Glutamatergic neuron (in vitro differentiated cells): ENCODE results near the gene BCAR3. TPM values are rescaled to one million over a fixed set of nuclear protein-coding genes. Genes with fewer than 3 reads are reported as not detected.
A peak's percentile ranks its signal among the peaks of the same experiment; 100 is the strongest.

Experiments used
- DNase-seq: peaks from one replicate; pipeline ENCODE4 v3.0.0; 2022
- H3K27ac Mint-ChIP-seq: one replicate; pipeline ENCODE4 v1.8.0; 2020; ENCODE audit warnings: mild to moderate bottlenecking, mixed read lengths, inconsistent platforms; ENCODE audit not compliant: unreplicated experiment
- H3K27me3 Mint-ChIP-seq: one replicate; pipeline ENCODE4 v1.8.0; 2020; ENCODE audit warnings: mild to moderate bottlenecking, moderate library complexity, mixed read lengths, inconsistent platforms; ENCODE audit not compliant: unreplicated experiment
- H3K36me3 Mint-ChIP-seq: one replicate; pipeline ENCODE4 v1.8.0; 2020; ENCODE audit warnings: mild to moderate bottlenecking, mixed read lengths, inconsistent platforms; ENCODE audit not compliant: unreplicated experiment
- H3K4me1 Mint-ChIP-seq: one replicate; pipeline ENCODE4 v1.8.0; 2020; ENCODE audit warnings: mild to moderate bottlenecking, low read depth, mixed read lengths, inconsistent platforms; ENCODE audit not compliant: unreplicated experiment
- H3K4me3 Mint-ChIP-seq: one replicate; pipeline ENCODE4 v1.8.0; 2020; ENCODE audit warnings: mild to moderate bottlenecking, mixed read lengths, inconsistent platforms; ENCODE audit not compliant: unreplicated experiment
- H3K9me3 Mint-ChIP-seq: one replicate; pipeline ENCODE4 v1.8.0; 2020; ENCODE audit warnings: mild to moderate bottlenecking, moderate library complexity, mixed read lengths, inconsistent platforms; ENCODE audit not compliant: unreplicated experiment
- total RNA-seq: library from RNA; stranded (reverse); fragmentation: NEBNext Ultra II Directional; extraction: Animal tissue kit (Norgen Biotek cat#: 25700); gene quantifications from one replicate; pipeline ENCODE4 v1.2.1, GENCODE V29; 2021; ENCODE audit not compliant: unreplicated experiment
- TF ChIP-seq, protein P1 (sequence below): fragments of 200-600 bp; sonication (generic); IDR thresholded peaks from one replicate; pipeline ENCODE4 v1.5.0; 2021; ENCODE audit not compliant: partially characterized antibody, unreplicated experiment

BCAR3 gene
- total RNA-seq, 1 donor from 2014 or later = 12.8 TPM

DNA sequence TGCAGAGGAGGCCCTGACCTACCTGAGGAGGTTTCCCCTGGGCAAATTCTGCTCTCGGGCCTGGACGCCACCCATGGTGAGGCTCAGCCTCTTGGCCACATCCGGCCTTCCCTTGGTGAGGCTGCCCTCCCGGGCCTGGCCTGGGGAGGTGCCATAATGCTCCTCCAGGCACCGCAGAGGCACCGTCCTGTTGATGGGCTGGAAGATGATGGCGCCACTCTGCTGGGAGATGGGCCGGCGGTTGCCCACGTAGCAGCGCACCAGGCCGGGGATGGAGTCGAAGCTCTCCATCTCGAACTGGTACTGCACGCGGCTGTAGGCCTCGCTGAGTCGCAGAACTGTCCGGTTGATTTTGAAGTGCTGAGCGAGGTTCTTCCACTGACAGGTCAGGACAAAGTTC is 92.7 kb downstream of the BCAR3 start:
- H3K36me3 Mint-ChIP-seq = no peaks in the 10 kb centered on the region
- TF ChIP-seq, protein P1, sequence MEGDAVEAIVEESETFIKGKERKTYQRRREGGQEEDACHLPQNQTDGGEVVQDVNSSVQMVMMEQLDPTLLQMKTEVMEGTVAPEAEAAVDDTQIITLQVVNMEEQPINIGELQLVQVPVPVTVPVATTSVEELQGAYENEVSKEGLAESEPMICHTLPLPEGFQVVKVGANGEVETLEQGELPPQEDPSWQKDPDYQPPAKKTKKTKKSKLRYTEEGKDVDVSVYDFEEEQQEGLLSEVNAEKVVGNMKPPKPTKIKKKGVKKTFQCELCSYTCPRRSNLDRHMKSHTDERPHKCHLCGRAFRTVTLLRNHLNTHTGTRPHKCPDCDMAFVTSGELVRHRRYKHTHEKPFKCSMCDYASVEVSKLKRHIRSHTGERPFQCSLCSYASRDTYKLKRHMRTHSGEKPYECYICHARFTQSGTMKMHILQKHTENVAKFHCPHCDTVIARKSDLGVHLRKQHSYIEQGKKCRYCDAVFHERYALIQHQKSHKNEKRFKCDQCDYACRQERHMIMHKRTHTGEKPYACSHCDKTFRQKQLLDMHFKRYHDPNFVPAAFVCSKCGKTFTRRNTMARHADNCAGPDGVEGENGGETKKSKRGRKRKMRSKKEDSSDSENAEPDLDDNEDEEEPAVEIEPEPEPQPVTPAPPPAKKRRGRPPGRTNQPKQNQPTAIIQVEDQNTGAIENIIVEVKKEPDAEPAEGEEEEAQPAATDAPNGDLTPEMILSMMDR = no peak
- H3K9me3 Mint-ChIP-seq = peaks cover 6% of the 10 kb centered on the region
- no peak overlapping the region for H3K27ac Mint-ChIP-seq
- no peaks in the 10 kb centered on the region for H3K27me3 Mint-ChIP-seq
- peaks cover 42% of the 10 kb centered on the region for H3K4me1 Mint-ChIP-seq
- H3K4me3 Mint-ChIP-seq = no peak overlapping the region
- no peak for DNase-seq

GRCh38 chr1:93588206-93588605 is 93.4 kb downstream of the BCAR3 start:
- H3K9me3 Mint-ChIP-seq = peaks cover 6% of the 10 kb centered on the region
- no peaks in the 10 kb centered on the region for H3K36me3 Mint-ChIP-seq
- TF ChIP-seq, protein P1 = no peak
- no peaks in the 10 kb centered on the region for H3K27me3 Mint-ChIP-seq
- H3K4me1 Mint-ChIP-seq = peaks cover 41% of the 10 kb centered on the region
- H3K4me3 Mint-ChIP-seq = no peak overlapping the region
- DNase-seq = no peak
- peak overlapping the region; percentile 19 for H3K27ac Mint-ChIP-seq

- H3K4me1 Mint-ChIP-seq = peaks cover 42% of the 10 kb centered on the region
- TF ChIP-seq, protein P1 = no peak
- peak overlapping the region; percentile 64 for H3K27ac Mint-ChIP-seq
- H3K27me3 Mint-ChIP-seq = no peaks in the 10 kb centered on the region
- no peak overlapping the region for H3K4me3 Mint-ChIP-seq
- H3K9me3 Mint-ChIP-seq = peaks cover 6% of the 10 kb centered on the region
- DNase-seq = no peak
- no peaks in the 10 kb centered on the region for H3K36me3 Mint-ChIP-seq
These were observed 94.3 kb downstream of the BCAR3 start for GRCh38 chr1:93587354-93587753.

DNA sequence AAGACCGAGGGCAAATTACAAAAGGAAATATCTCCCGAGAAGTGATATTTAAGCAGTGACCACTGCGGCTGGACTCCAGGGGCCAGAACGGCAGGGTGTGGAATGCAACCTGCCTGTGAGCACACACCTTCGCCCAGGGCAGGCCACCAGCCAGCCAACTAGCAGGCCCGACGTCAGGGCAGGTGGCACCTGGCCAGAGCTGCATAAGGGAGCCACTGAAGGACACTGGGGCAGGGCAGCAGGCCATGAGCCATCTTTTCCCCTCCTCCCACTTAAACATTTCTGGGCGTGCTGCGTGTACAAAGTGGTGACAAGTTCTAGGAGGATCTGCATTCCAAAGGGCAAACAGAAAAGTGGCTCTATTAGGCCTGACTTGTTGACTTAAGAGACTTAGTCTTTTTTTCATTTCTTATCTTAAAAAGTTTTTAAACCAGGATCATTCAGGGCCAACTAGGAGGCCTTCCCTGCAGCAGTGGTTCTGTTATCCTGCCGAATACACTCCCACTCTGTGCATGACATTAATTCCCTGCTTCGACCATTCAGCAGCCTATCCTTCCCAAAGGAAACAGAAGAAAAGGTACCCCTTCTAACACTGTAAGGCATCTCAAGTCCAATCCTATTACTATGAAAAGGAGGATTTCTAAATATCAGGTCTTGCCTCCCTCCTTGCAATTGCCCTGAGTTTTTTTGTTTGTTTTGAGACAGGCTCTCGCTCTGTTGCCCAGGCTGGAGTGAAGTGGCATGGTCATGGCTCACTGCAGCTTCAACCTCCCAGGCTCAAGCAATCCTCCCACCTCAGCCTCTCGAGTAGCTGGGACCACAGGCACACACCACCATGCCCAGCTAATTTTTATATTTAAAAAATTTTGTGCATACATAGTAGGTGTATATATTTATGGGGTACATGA is 96.3 kb downstream of the BCAR3 start:
- H3K4me3 Mint-ChIP-seq = no peak overlapping the region
- H3K27me3 Mint-ChIP-seq = no peaks in the 10 kb centered on the region
- H3K36me3 Mint-ChIP-seq = no peaks in the 10 kb centered on the region
- TF ChIP-seq, protein P1 = no peak
- no peak for DNase-seq
- peaks cover 6% of the 10 kb centered on the region for H3K9me3 Mint-ChIP-seq
- peaks cover 32% of the 10 kb centered on the region for H3K4me1 Mint-ChIP-seq
- H3K27ac Mint-ChIP-seq = no peak overlapping the region
